ENCODE data around the gene CASZ1. TPM values are rescaled to one million over a fixed set of nuclear protein-coding genes. Genes with fewer than 3 reads are reported as not detected.

The CASZ1 gene
- total RNA-seq, 4 donors from 2014 or later, result 106 to 229 (median 160) TPM

GRCh38 chr1:10641976-10642375, 154.5 kb downstream of the CASZ1 start:
- 91% methylated on average over 21 of the region's 24 CpGs for WGBS
- Histone ChIP-seq H3K27ac (no peak overlapping the region), H3K4me3 (no peak overlapping the region), H3K27me3 (no peaks in the 10 kb centered on the region), H3K9me3 (no peaks in the 10 kb centered on the region), H3K4me1 (peaks cover 70% of the 10 kb centered on the region), H3K36me3 (peaks cover 30% of the 10 kb centered on the region)
- TF ChIP-seq POLR2AphosphoS5 (IDR thresholded peaks at IDR 0.05) (no peak), EP300 (IDR thresholded peaks at IDR 0.05) (no peak), POLR2A (IDR thresholded peaks at IDR 0.05) (no peak), CTCF (IDR thresholded peaks at IDR 0.05) (no peak)
- DNase-seq (ENCODE audit: low spot score in 2 of 2), result no peak

- H3K27me3 ChIP-seq, result no peaks in the 10 kb centered on the region
- 79% methylated on average over 4 of the region's 16 CpGs for WGBS
- no peaks in the 10 kb centered on the region for H3K9me3 ChIP-seq
- H3K4me3 ChIP-seq, result no peak overlapping the region
- peaks cover 27% of the 10 kb centered on the region for H3K36me3 ChIP-seq
- no peak for DNase-seq (ENCODE audit: low spot score in 2 of 2)
- H3K4me1 ChIP-seq, result peaks cover 72% of the 10 kb centered on the region
- H3K27ac ChIP-seq, result peak overlapping the region; percentile 49
- TF ChIP-seq EP300 (IDR thresholded peaks at IDR 0.05) (no peak), POLR2A (IDR thresholded peaks at IDR 0.05) (no peak), CTCF (IDR thresholded peaks at IDR 0.05) (no peak), POLR2AphosphoS5 (IDR thresholded peaks at IDR 0.05) (no peak)
Observed at GRCh38 chr1:10640843-10641553, 155.4 kb downstream of the CASZ1 start.

DNA sequence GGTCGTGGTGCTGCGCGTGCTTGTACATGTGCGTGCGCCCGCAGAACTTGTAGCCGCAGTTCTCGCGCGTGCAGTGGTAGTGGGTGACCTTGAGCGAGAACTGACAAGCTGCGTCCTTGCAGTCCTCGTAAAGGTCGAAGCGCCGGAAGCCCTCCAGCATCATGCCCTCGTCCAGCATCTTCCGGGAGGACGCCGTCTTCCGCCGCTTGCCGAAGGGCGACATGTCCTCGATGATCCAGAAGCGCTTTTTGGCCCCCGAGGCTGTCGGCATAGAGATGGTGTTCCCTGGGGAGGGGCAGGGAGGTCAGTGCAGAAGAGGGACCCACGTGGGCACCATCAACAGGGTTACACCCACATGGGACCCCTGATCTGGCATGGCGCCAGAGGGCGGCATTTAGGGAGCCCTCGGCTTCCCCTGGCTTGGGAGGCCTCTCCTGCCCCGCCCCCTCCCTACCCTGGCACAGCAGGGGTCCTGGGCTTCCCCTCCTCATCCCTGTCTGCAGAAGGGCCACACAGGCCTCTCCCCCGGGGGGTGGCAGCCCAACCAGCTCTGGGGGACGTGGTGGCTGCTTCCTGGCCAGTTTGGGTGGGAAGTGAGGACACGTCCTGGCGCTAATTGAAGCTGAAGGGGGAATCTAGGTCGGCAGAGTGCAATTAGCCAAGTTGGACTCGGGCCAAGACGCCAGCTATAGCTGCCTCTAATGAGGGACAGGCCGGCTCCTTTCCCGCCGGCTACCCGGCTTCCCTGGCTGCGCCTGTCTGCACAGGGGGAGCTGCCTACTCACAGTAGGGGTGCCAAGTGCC, 156.5 kb downstream of the CASZ1 start:
- Histone ChIP-seq H3K27me3 (no peaks in the 10 kb centered on the region), H3K36me3 (peaks cover 25% of the 10 kb centered on the region), H3K4me1 (peaks cover 74% of the 10 kb centered on the region), H3K4me3 (no peak overlapping the region), H3K9me3 (no peaks in the 10 kb centered on the region), H3K27ac (peak overlapping the region; percentile 49)
- DNase-seq (ENCODE audit: low spot score in 2 of 2), result peak in 1 of 2 donors; percentile 68
- WGBS, result 87% methylated on average over 35 of the region's 45 CpGs
- TF ChIP-seq POLR2A (IDR thresholded peaks at IDR 0.05) (no peak), CTCF (IDR thresholded peaks at IDR 0.05) (no peak), EP300 (IDR thresholded peaks at IDR 0.05) (no peak), POLR2AphosphoS5 (IDR thresholded peaks at IDR 0.05) (no peak)

- Histone ChIP-seq H3K27me3 (no peaks in the 10 kb centered on the region), H3K36me3 (peaks cover 25% of the 10 kb centered on the region), H3K4me3 (no peak overlapping the region), H3K4me1 (peaks cover 74% of the 10 kb centered on the region), H3K9me3 (no peaks in the 10 kb centered on the region), H3K27ac (no peak overlapping the region)
- 81% methylated on average over 72 of the region's 108 CpGs for WGBS
- TF ChIP-seq POLR2A (IDR thresholded peaks at IDR 0.05), result no peak
- no peak for TF ChIP-seq CTCF (IDR thresholded peaks at IDR 0.05)
- no peak for TF ChIP-seq EP300 (IDR thresholded peaks at IDR 0.05)
- TF ChIP-seq POLR2AphosphoS5 (IDR thresholded peaks at IDR 0.05), result no peak
- no peak for DNase-seq (ENCODE audit: low spot score in 2 of 2)
Observed at GRCh38 chr1:10639011-10639774, 157.3 kb downstream of the CASZ1 start.
